K562 (cell line): ENCODE measurements around the gene SYNPR. TPM values are rescaled to one million over a fixed set of nuclear protein-coding genes. Genes with fewer than 3 reads are reported as not detected.

Experiments
- EGR1 ChIP-seq: fragments of 450-650 bp; conservative IDR thresholded peaks from 2 replicates; pipeline ENCODE4 v1.6.1; 2017; ENCODE audit warnings: mild to moderate bottlenecking
- HDAC6 ChIP-seq: IDR thresholded peaks from 2 replicates; pipeline ENCODE4 v1.6.1; 2012; ENCODE audit warnings: low read depth, mild to moderate bottlenecking, control low read depth, inconsistent platforms, low read length, moderate library complexity
- NONO ChIP-seq, 2 experiments: fragments of 200-400 bp in 1 of 2; fragments of 450-650 bp in 1 of 2; formaldehyde crosslinking in 1 of 2; IDR thresholded peaks; 2 replicates each; pipeline ENCODE4 v1.6.1; 2017; ENCODE audit warnings: low read depth in 2 of 2, mild to moderate bottlenecking in 2 of 2, moderate library complexity in 2 of 2, low read length in 1 of 2
- RBM22 ChIP-seq: fragments of 200-400 bp; formaldehyde crosslinking; IDR thresholded peaks from 2 replicates; pipeline ENCODE4 v1.6.1; 2018; ENCODE audit warnings: low read length, low read depth; ENCODE audit not compliant: poor library complexity, severe bottlenecking
- TAF7 ChIP-seq: fragments of 450-650 bp; IDR thresholded peaks from 2 replicates; pipeline ENCODE4 v1.6.1; 2016; ENCODE audit warnings: missing genetic modification characterization, missing compliant biosample characterization
- ZNF77 ChIP-seq: fragments of 250-450 bp; sonication (Bioruptor Pico); IDR thresholded peaks from 2 replicates; pipeline ENCODE4 v1.5.0; 2020
- polyA plus RNA-seq, 8 experiments: library from polyadenylated mRNA; depleted of rRNA in 4 of 8; stranded (reverse) in 5 of 8; unstranded in 3 of 8; fragments of >200 nt; fragmentation: Nextera tagmentation in 2 of 8; fragmentation: Illumina TruSeq in 1 of 8; extraction: Ambion mirVana in 2 of 8; extraction: Trizol in 1 of 8; gene quantifications; 2 replicates each; pipeline versions ENCODE4 v1.2.1 to v1.2.3, GENCODE V29; 2011 to 2014; ENCODE audit warnings: inconsistent platforms in 1 of 8, missing spikeins in 1 of 8
- total RNA-seq, 7 experiments: library from RNA; depleted of rRNA in 6 of 7; stranded (reverse); fragments of >200 nt in 6 of 7; fragmentation: Illumina TruSeq in 2 of 7; extraction: Trizol in 2 of 7; gene quantifications; 2 replicates each; pipeline versions ENCODE4 v1.2.1 to v1.2.3, GENCODE V29; 2011 to 2021; ENCODE audit warnings: low replicate concordance in 1 of 7
- TF ChIP-seq, protein P1 (sequence below): fragments of 200-600 bp; sonication (generic); IDR thresholded peaks from one replicate; pipeline ENCODE4 v1.6.1; 2012; ENCODE audit warnings: mild to moderate bottlenecking, low read depth, low read length, inconsistent platforms

The SYNPR gene
- total and polyA plus RNA-seq, 9 of the 15 experiments (the other 6 are each of a cell fraction or from before 2014, with no cell fraction given), result not detected

DNA sequence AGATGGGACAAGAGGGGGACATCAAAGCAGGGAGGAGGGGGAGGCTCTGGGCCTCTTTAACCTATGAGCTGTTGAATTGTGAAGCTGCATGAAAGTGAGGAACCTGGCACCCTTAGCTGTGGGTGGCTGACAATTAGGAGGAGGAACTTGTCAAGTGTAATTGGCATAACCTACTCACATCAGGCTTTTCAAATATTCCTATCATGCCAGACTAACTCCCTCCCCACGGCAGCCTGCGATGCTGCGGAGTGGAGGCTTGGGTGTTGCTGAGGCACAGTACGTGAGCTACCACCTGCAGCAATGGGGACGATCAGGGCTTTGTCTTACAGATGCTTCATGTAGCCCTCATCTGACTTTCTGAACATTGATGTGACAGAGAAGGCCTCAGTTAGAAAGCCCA lies 193.7 kb downstream of the SYNPR start (continued):
- TF ChIP-seq, protein P1, sequence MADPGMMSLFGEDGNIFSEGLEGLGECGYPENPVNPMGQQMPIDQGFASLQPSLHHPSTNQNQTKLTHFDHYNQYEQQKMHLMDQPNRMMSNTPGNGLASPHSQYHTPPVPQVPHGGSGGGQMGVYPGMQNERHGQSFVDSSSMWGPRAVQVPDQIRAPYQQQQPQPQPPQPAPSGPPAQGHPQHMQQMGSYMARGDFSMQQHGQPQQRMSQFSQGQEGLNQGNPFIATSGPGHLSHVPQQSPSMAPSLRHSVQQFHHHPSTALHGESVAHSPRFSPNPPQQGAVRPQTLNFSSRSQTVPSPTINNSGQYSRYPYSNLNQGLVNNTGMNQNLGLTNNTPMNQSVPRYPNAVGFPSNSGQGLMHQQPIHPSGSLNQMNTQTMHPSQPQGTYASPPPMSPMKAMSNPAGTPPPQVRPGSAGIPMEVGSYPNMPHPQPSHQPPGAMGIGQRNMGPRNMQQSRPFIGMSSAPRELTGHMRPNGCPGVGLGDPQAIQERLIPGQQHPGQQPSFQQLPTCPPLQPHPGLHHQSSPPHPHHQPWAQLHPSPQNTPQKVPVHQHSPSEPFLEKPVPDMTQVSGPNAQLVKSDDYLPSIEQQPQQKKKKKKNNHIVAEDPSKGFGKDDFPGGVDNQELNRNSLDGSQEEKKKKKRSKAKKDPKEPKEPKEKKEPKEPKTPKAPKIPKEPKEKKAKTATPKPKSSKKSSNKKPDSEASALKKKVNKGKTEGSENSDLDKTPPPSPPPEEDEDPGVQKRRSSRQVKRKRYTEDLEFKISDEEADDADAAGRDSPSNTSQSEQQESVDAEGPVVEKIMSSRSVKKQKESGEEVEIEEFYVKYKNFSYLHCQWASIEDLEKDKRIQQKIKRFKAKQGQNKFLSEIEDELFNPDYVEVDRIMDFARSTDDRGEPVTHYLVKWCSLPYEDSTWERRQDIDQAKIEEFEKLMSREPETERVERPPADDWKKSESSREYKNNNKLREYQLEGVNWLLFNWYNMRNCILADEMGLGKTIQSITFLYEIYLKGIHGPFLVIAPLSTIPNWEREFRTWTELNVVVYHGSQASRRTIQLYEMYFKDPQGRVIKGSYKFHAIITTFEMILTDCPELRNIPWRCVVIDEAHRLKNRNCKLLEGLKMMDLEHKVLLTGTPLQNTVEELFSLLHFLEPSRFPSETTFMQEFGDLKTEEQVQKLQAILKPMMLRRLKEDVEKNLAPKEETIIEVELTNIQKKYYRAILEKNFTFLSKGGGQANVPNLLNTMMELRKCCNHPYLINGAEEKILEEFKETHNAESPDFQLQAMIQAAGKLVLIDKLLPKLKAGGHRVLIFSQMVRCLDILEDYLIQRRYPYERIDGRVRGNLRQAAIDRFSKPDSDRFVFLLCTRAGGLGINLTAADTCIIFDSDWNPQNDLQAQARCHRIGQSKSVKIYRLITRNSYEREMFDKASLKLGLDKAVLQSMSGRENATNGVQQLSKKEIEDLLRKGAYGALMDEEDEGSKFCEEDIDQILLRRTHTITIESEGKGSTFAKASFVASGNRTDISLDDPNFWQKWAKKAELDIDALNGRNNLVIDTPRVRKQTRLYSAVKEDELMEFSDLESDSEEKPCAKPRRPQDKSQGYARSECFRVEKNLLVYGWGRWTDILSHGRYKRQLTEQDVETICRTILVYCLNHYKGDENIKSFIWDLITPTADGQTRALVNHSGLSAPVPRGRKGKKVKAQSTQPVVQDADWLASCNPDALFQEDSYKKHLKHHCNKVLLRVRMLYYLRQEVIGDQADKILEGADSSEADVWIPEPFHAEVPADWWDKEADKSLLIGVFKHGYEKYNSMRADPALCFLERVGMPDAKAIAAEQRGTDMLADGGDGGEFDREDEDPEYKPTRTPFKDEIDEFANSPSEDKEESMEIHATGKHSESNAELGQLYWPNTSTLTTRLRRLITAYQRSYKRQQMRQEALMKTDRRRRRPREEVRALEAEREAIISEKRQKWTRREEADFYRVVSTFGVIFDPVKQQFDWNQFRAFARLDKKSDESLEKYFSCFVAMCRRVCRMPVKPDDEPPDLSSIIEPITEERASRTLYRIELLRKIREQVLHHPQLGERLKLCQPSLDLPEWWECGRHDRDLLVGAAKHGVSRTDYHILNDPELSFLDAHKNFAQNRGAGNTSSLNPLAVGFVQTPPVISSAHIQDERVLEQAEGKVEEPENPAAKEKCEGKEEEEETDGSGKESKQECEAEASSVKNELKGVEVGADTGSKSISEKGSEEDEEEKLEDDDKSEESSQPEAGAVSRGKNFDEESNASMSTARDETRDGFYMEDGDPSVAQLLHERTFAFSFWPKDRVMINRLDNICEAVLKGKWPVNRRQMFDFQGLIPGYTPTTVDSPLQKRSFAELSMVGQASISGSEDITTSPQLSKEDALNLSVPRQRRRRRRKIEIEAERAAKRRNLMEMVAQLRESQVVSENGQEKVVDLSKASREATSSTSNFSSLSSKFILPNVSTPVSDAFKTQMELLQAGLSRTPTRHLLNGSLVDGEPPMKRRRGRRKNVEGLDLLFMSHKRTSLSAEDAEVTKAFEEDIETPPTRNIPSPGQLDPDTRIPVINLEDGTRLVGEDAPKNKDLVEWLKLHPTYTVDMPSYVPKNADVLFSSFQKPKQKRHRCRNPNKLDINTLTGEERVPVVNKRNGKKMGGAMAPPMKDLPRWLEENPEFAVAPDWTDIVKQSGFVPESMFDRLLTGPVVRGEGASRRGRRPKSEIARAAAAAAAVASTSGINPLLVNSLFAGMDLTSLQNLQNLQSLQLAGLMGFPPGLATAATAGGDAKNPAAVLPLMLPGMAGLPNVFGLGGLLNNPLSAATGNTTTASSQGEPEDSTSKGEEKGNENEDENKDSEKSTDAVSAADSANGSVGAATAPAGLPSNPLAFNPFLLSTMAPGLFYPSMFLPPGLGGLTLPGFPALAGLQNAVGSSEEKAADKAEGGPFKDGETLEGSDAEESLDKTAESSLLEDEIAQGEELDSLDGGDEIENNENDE, result no peak
- TF ChIP-seq EGR1 (no peak), NONO (IDR thresholded peaks at IDR 0.05; ENCODE audit: low read depth in 2 of 2, low read length in 1 of 2) (no peak), TAF7 (tag) (no peak), ZNF77 (CRISPR knock-in tag) (no peak), RBM22 (no peak), HDAC6 (no peak)
